Neural progenitor cell (in vitro differentiated cells): ENCODE results near the gene DOCK11.

ENCODE experiments used
- EZH2 ChIP-seq: fragments of 200-600 bp; sonication (generic); IDR thresholded peaks from 2 replicates; pipeline ENCODE4 v1.6.1; 2017; ENCODE audit warnings: antibody characterized with exemption, mild to moderate bottlenecking, moderate library complexity
- TF ChIP-seq, protein P1 (sequence below): fragments of 200-600 bp; sonication (generic); IDR thresholded peaks from 2 replicates; pipeline ENCODE4 v1.5.1; 2017; ENCODE audit warnings: antibody characterized with exemption, mild to moderate bottlenecking

- TF ChIP-seq, protein P1, sequence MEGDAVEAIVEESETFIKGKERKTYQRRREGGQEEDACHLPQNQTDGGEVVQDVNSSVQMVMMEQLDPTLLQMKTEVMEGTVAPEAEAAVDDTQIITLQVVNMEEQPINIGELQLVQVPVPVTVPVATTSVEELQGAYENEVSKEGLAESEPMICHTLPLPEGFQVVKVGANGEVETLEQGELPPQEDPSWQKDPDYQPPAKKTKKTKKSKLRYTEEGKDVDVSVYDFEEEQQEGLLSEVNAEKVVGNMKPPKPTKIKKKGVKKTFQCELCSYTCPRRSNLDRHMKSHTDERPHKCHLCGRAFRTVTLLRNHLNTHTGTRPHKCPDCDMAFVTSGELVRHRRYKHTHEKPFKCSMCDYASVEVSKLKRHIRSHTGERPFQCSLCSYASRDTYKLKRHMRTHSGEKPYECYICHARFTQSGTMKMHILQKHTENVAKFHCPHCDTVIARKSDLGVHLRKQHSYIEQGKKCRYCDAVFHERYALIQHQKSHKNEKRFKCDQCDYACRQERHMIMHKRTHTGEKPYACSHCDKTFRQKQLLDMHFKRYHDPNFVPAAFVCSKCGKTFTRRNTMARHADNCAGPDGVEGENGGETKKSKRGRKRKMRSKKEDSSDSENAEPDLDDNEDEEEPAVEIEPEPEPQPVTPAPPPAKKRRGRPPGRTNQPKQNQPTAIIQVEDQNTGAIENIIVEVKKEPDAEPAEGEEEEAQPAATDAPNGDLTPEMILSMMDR: no peak
- no peak for TF ChIP-seq EZH2
These were observed 170.9 kb downstream of the DOCK11 start for GRCh38 chrX:118666521-118666920.
